Sigmoid colon (tissue), 3 donors: ENCODE results near the gene KMT2E.

ENCODE experiments used
- CTCF ChIP-seq, 4 experiments: fragments of 450-650 bp in 3 of 4; fragments of 200-600 bp in 1 of 4; IDR thresholded peaks; one replicate each; pipeline ENCODE4 v1.5.1; 2016 to 2019; ENCODE audit warnings: antibody characterized with exemption in 4 of 4, mild to moderate bottlenecking in 3 of 4, moderate library complexity in 2 of 4
- POLR2A ChIP-seq, 2 donors: fragments of 450-650 bp; IDR thresholded peaks; one replicate each; pipeline ENCODE4 v1.6.1; 2016; ENCODE audit warnings: antibody characterized with exemption in 2 of 2, mild to moderate bottlenecking in 2 of 2, moderate library complexity in 2 of 2

- no peak for TF ChIP-seq CTCF (IDR thresholded peaks at IDR 0.05)
- TF ChIP-seq POLR2A (IDR thresholded peaks at IDR 0.05) = no peak
These were observed 5.3 kb downstream of the KMT2E start for GRCh38 chr7:105019269-105019668.
